ENCODE measurements around the gene NT5C3A. TPM values are rescaled to one million over a fixed set of nuclear protein-coding genes. Genes with fewer than 3 reads are reported as not detected.

Gene NT5C3A
- total RNA-seq, 1 experiment from 2014 or later, result 18.6 TPM

- TF ChIP-seq ZNF512 (CRISPR knock-in tag; IDR thresholded peaks at IDR 0.05; ENCODE audit: borderline replicate concordance) (no peak), TEAD4 (CRISPR knock-in tag; IDR thresholded peaks at IDR 0.05) (no peak), IRF1 (CRISPR knock-in tag; IDR thresholded peaks at IDR 0.05) (no peak), SOX15 (CRISPR knock-in tag; IDR thresholded peaks at IDR 0.05) (no peak), ZNF671 (CRISPR knock-in tag; IDR thresholded peaks at IDR 0.05) (no peak), MXD4 (CRISPR knock-in tag; IDR thresholded peaks at IDR 0.05; ENCODE audit: borderline replicate concordance) (no peak), ZSCAN18 (CRISPR knock-in tag; IDR thresholded peaks at IDR 0.05) (no peak), RELA (CRISPR knock-in tag; IDR thresholded peaks at IDR 0.05; ENCODE audit: borderline replicate concordance) (no peak), ZNF281 (CRISPR knock-in tag; IDR thresholded peaks at IDR 0.05) (no peak)
These were observed 16.5 kb upstream of the NT5C3A start (continued) for GRCh38 chr7:33079096-33079495.

GRCh38 chr7:33076737-33077136, 14.2 kb upstream of the NT5C3A start:
- Mint-ChIP-seq H3K4me1 (peaks cover 49% of the 10 kb centered on the region), H3K9me3 (peaks cover 6% of the 10 kb centered on the region), H3K36me3 (peaks cover 2% of the 10 kb centered on the region; the same call in 1 of the 2 replicates), H3K27ac (no peak overlapping the region), H3K4me3 (no peak overlapping the region), H3K27me3 (ENCODE audit: low read depth) (peaks cover 3% of the 10 kb centered on the region; the same call in 1 of the 2 replicates)
- ATAC-seq (no peak), DNase-seq (ENCODE audit: low spot score) (no peak)
- ChIA-PET CTCF (no interaction called here), POLR2A (no interaction called here)
- TF ChIP-seq MXD4 (CRISPR knock-in tag; IDR thresholded peaks at IDR 0.05; ENCODE audit: borderline replicate concordance) (no peak), ATF2 (CRISPR knock-in tag; IDR thresholded peaks at IDR 0.05; ENCODE audit: borderline replicate concordance, low read depth) (no peak), ZNF281 (CRISPR knock-in tag; IDR thresholded peaks at IDR 0.05) (no peak)

Data from WTC11 (cell line).